AG10803 (cell line): ENCODE data around the gene PSORS1C2.

Experiments
- DNase-seq: peaks from one replicate; pipeline ENCODE4 v3.0.0; 2010; ENCODE audit warnings: low read depth
- H3K4me3 ChIP-seq: 2 replicates; pipeline ENCODE4 v1.5.1; 2011; ENCODE audit warnings: mild to moderate bottlenecking, low read length, control low read depth
- CTCF ChIP-seq: conservative IDR thresholded peaks from 2 replicates; pipeline ENCODE4 v1.5.1; 2011; ENCODE audit warnings: mild to moderate bottlenecking, low read length, control low read depth, inconsistent platforms

Gene PSORS1C2

DNA sequence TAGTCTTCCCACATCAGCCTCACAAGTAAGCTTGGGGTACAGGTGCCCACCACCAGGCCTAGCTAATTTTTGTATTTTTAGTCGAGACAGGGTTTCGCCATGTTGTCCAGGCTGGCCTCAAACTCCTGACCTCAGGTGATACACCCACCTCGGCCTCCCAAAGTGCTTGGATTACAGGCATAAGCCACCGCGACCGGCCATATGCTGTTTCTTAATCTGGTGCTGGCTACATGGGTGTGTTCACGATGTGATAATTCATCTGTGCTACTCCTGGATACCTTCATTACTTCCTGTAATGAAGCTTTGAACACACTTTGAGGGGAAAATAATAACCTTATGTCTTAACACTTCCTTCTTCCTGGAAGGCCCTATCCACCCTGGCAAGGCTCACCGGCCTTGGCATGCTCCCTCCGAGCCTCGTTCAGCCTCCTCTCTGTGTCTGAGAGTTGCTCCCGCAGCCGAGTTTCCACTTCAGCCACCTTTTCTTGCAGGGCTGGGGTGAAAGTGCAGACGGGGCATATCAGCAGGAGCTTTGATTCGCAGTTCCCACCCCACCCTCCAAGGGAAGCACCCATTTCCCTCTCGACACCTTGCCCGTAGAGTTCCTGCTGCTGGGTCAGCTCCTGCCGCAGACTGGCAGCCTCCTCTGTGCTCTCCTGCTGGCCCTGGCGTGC lies 5.6 kb upstream of the PSORS1C2 start:
- DNase-seq, result no peak
- TF ChIP-seq CTCF, result no peak
- no peak overlapping the region for H3K4me3 ChIP-seq

DNA sequence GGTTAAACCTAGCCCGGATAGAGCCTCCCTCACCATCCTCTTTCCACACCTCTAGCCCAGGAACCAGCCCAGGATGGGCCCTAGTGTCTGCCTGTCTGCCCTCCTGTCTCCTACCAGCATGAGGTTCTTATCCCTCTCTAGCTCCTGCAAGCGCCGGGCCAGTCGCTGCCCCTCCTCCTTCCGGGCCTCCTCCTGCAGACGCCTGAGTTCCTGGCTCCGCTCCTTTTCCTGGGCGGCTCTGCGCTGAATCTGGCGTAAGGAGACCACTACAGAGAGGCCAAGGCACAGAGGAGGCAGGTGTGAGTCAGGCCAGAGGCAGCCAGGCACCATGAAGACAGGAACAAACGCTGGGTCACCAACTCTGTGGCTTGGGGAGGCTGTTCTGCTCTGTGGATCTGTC lies 4.3 kb upstream of the PSORS1C2 start:
- no peak for TF ChIP-seq CTCF
- peak; percentile 71 for DNase-seq
- H3K4me3 ChIP-seq, result no peak overlapping the region

GRCh38 chr6:31142361-31142761 lies 3.5 kb upstream of the PSORS1C2 start:
- no peak overlapping the region for H3K4me3 ChIP-seq
- no peak for DNase-seq
- TF ChIP-seq CTCF, result no peak

DNA sequence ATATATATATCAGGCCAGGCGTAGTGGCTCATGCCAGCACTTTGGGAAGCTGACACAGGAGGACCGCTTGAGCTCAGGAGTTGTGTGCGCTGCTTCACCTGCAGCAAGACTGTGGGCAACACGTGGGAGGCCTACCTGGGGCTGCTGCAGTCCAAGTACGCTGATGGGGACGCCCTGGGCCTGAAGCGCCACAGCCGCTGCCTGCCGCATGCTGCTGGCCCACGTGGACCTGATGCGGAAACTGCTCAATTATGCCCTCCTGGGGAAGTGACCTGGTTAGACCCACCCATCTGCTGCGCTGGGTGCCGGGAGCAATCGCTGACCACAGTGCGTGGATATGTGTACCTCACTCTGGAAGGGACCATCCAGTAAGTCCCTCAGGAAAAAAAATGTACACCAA lies 1.8 kb upstream of the PSORS1C2 start:
- no peak overlapping the region for H3K4me3 ChIP-seq
- TF ChIP-seq CTCF, result no peak
- DNase-seq, result no peak

DNA sequence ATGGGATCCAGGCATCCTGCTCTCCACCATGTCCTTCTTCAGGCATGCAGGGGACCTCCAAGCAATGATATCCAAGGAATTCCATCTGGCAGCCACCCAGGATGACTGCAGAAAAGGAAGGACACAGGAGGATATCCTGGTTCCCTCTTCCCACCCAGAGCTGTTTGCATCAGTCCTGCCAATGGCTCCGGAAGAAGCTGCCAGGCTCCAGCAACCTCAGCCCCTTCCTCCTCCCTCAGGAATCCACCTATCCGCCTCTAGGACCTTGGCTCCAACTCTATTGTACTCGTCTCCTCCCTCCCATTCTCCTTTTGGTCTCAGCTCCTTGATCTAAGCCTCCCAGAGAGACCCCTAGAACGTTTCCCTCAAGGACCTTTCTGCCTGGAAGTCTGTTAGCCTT lies 733 bp upstream of the PSORS1C2 start:
- TF ChIP-seq CTCF, result no peak
- peak; percentile 54 for DNase-seq
- no peak overlapping the region for H3K4me3 ChIP-seq

DNA sequence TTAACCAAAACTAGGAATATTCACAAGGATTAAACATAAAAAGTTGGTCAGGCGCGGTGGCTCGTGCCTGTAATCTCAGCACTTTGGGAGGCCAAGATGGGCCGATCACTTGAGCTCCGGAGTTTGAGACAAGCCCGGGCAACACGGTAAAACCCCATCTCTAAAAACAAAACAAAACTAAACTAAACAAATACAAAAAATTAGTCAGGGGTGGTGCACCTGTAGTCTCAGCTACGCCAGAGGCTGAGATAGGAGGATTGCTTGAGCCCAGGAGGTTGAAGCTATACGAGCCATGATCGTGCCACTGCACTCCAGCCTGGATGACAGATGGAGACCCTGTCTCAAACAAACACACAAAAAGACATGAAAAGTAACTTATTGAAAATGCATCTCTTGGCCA lies 3.2 kb downstream of the PSORS1C2 start:
- H3K4me3 ChIP-seq, result no peak overlapping the region
- no peak for DNase-seq
- TF ChIP-seq CTCF, result no peak

- no peak for TF ChIP-seq CTCF
- no peak for DNase-seq
- no peak overlapping the region for H3K4me3 ChIP-seq
Observed at GRCh38 chr6:31132806-31133205, 6.1 kb downstream of the PSORS1C2 start.
